ENCODE data around the gene TMEM229B.

The TMEM229B gene

DNA sequence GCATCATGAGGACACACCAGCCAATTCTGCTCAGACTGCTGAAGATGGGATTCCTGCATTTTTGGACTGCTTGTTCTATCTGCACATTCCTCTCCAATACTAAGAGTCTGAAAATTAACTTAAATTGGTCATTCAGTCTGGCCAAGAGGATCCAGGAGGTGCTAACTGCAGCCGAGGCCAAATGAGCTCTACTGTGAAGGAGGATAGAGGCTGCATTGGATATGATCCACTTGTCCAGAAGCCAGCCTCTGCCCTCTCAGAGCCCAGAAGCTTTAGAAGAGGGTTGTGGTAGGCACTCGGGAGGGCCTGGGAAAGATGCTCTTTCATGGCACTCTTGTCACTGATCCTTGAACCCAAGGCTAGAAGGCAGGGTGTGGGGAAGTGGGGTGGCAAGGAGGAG, 39.4 kb downstream of the TMEM229B start:
- no peak for FAIRE-seq

GRCh38 chr14:67447033-67447381, 41.5 kb downstream of the TMEM229B start:
- no peak for FAIRE-seq

GRCh38 chr14:67446371-67447032, 42.0 kb downstream of the TMEM229B start:
- no peak for FAIRE-seq

GRCh38 chr14:67444395-67444794, 44.1 kb downstream of the TMEM229B start:
- no peak for FAIRE-seq

DNA sequence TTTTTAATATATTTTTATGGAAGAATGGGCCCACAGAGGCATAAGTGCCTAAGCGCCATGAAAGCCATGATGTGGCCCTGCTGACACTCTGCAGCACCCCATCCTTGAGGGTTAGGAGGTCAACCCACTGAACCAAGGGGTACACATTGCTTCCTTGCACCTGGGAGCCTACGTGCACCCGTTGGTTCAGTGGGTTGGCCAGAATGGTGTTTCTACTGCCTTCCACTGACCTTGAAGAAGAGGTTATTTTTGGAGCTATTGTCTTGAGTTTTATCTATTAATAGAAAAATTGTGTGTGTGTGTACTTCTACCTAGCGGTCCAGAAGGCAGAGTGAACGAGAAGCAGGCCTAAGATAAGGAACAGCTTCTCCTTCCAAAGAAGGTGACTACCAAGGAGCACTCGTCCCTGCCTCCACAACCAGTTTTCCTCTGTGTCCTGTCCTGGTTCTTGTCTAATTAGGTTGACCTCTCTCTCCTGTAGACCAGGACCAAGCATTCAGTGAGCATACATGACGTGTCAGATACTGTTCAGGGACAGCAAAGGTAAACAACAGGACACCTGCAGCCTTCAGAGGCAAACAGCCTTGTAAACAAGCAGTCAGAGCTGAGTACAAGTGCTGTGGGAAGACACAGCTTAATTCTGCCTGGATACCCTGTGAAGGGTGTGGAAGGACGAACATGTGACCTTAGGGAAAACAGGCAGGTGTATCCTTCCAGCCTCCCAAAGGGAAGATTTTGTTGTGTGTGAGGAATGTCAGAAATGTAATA, 46.2 kb downstream of the TMEM229B start:
- no peak for FAIRE-seq

DNA sequence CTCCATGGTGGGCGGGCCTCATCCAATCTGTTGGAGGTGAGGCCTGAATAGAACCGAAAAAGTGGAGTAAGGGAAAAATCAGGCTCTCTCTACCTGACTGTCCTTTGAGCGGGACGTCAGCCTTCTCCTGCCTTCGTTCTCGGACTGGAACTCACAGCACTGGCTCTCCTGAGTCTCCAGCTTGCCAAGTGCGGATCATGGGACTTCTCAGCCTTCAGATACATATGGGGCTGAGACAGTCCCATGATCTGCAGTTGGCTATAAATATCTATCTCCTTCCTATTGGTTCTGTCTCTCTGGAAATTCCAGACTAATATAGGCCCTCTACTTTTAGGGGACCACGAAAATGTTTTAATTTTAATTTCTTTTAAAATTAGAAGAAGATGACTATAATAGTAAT, 46.8 kb downstream of the TMEM229B start:
- FAIRE-seq: no peak

GRCh38 chr14:67441256-67441655, 47.3 kb downstream of the TMEM229B start:
- no peak for FAIRE-seq

- FAIRE-seq: no peak
Measured at GRCh38 chr14:67440513-67440912, 48.0 kb downstream of the TMEM229B start.

DNA sequence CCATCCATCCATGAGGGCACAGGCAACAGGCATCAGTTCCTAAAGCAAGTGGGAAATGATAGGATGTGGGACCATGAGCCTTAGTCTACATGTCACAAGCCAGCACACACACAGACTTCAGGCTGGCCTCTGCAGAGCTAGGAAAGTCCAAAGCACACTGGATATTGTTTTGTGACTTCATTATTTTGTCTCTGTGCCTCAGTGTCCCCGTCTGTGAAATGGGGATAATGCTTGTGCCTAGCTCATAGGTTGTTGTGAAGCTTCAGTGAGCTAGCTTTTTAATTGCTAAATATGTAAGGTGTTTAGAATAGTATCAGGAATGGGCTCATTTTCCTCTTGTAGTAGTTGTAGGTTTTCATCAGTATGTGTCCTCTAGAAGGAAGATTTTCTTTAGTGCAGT, 49.6 kb downstream of the TMEM229B start:
- FAIRE-seq: no peak

DNA sequence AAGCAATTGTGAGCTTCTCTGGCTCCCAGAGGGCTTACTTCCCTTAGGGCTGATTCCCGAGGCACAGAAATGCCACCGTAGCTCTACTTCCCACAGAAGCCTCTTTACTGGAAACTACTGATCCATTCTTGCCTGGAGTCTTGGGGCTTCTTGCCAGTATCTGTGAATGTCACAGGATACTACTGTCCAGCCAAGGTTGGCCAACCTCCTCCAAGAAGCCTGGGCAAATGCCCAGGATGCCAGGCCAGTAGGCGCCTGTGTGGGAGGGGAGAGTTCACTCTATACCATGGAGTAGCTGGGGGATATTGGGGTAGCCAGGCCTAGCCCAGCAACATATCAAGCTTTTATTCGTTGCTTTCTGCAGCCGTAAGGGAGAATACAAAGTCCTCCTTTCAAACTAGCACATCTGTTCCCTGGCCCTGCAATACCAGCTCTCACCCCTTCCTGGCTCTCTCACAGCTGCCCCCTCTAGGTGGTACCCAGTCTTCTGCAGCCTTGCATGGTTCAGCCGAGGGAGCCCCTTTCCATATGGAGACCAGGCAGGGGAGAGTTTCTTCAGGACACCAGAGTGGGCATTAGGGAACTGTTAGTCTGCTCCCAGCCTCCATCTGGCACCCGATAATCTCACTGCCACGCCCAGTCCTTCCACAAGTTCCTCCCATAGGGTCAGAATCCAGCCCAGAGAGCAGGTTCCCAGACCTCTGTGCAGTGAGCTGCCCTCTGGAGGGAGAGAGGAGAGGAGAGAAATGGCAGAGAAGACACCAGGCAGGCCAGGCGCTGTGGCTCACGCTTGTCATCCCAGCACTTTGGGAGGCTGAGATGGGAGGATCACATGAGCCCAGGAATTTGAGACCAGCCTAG, 52.3 kb downstream of the TMEM229B start:
- FAIRE-seq: no peak

GRCh38 chr14:67435603-67436002, 52.9 kb downstream of the TMEM229B start:
- FAIRE-seq: no peak

DNA sequence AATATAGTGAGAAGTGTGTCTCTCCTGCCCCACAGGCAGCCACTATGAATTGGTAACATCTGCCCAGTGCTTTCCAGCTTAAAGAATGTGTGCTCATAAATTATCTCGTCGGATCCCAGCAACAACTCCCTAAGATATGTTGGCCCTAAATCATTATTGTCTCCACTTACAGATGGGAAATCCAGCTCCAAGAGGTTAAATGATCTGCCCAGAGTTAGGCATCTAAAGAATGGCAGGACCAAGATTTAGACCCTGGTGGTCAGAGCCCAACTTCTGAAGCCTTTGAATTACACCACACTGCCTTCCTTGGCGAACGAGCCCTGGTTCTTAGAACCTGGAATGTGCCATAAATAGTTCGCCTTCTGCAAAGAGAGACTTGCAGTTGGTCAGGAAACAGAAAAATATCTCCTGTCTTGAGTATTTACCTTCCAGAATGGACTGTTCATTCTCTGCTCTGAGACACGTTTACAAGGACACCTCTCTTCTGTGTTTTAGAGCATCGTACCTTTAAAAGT, 56.4 kb downstream of the TMEM229B start:
- no peak for FAIRE-seq

GRCh38 chr14:67429510-67430205, 58.9 kb downstream of the TMEM229B start:
- no peak for FAIRE-seq

GRCh38 chr14:67428501-67429031, 60.0 kb downstream of the TMEM229B start:
- no peak for FAIRE-seq

- FAIRE-seq: peak; percentile 40
Measured at GRCh38 chr14:67426983-67427606, 61.4 kb downstream of the TMEM229B start.

DNA sequence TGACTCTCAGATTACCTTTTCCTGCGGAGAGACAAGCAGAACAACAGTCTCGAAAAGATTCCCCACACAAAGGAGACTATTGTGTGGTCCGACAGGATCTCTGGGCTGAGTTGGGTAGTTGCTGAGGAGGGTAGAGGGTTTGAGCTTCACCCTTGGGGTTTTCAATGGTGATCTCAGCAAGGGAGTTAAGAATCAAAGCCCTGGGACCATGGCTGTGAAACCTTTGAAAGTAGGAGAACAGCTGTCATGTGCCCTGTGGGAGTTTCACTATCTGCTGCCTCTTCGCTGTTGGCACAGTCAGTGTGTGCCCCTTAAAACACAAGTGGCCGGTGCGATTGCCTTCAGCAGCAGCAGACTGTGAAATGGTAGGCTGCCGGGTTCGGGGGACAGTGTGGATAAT, 62.4 kb downstream of the TMEM229B start:
- FAIRE-seq: no peak

DNA sequence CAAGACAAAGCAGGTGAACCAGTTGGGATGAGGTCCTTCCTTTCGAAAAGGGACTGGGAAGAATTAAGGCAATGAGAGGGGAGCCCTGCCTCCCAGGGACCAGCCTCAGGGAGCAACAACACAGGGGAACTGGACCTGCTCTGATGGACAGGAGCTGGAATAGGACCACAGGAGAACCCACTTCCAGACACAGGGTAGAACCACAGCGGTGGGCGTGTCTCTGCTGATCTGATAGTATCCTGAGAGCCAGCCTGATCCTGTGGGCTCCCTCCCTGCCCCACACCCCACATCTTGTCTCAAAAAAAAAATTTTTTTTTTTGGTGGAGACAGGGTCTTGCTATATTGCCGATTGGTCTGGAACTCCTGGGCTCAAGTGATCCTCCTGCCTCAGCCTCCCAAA, 62.9 kb downstream of the TMEM229B start:
- no peak for FAIRE-seq

DNA sequence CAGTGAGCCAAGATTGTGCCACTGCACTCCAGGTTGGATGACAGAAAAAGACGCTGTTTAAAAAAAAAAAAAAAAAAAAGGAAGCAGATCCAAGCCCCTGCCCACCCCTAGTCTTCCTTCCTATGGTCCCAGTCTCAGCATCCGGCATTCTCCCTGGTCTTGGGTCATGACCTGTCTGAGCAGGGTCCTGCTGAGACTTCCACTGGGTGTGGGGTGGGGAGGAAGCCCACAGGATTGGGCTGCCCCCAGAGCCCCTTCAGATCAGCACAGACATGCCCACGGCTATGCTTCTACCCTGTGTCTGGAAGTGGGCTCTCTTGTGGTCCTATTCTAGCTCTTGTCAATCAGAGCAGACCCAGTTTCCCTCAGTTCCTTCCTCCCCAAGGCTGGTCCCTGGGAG, 64.0 kb downstream of the TMEM229B start:
- no peak for FAIRE-seq

GRCh38 chr14:67423424-67423823, 65.1 kb downstream of the TMEM229B start:
- FAIRE-seq: no peak

- FAIRE-seq: no peak
Measured at GRCh38 chr14:67421356-67422224, 66.9 kb downstream of the TMEM229B start.
